ENCODE measurements around the gene MTOR.

The MTOR gene

GRCh38 chr1:11058026-11058425 is 204.3 kb downstream of the MTOR start:
- no peak for TF ChIP-seq CTCF (IDR thresholded peaks at IDR 0.05)
- H3K9me3 ChIP-seq: no peaks in the 10 kb centered on the region
- intact Hi-C loops (cut with DNase I; ENCODE audit: low total_unique reads): no loop called here
- peaks cover 0 to 30% (median 22%) of the 10 kb centered on the region in 4 donors for H3K4me1 ChIP-seq
- DNase-seq: no peak
- no peaks in the 10 kb centered on the region for H3K27me3 ChIP-seq
- no peak overlapping the region for H3K4me3 ChIP-seq
- H3K36me3 ChIP-seq: peaks cover 20 to 46% (median 26%) of the 10 kb centered on the region in 3 donors
- H3K27ac ChIP-seq: no peak overlapping the region

- no peak for DNase-seq
- H3K27ac ChIP-seq: no peak overlapping the region
- intact Hi-C loops (cut with DNase I; ENCODE audit: low total_unique reads): no loop called here
- H3K4me3 ChIP-seq: no peak overlapping the region
- H3K36me3 ChIP-seq: peaks cover 20 to 44% (median 26%) of the 10 kb centered on the region in 3 donors
- no peak for TF ChIP-seq CTCF (IDR thresholded peaks at IDR 0.05)
- no peaks in the 10 kb centered on the region for H3K27me3 ChIP-seq
- H3K9me3 ChIP-seq: no peaks in the 10 kb centered on the region
- H3K4me1 ChIP-seq: peaks cover 0 to 35% (median 22%) of the 10 kb centered on the region in 4 donors
Observed at GRCh38 chr1:11057477-11057876, 204.9 kb downstream of the MTOR start.
